HG03571 (cell line): ENCODE measurements around the gene RBSN.

Experiments
- ATAC-seq: cut with Tn5 transposase; IDR thresholded peaks from one replicate; pipeline ENCODE4 v1.9.1; 2021; ENCODE audit not compliant: unreplicated experiment

RBSN gene

GRCh38 chr3:15060029-15060428, 38.9 kb downstream of the RBSN start:
- no peak for ATAC-seq

GRCh38 chr3:15056676-15057404, 42.1 kb downstream of the RBSN start:
- no peak for ATAC-seq

DNA sequence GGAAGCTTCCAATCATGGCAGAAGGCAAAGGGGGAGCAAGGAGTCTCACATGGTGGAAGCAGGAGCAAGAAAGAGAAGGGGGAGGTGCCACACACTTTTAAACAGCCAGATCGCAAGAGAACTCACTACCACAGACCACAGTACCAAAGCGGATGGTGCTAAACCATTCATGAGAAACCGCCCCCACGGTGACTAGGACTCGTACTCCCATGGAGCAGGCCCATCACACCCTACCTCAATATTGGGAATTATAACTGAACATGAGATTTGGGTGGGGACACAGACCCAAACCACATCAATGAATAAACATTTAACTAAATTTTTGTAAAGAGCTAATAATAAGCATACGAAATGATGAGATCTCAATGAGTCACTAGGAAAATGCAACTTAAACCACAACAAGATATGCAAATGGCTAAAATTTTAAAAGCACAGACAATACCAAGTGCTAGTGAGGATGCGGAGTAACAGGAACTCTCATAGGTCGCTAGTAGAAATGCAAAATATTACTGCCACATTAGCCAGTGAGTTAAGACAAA, 43.9 kb downstream of the RBSN start:
- ATAC-seq = peak; percentile 43

DNA sequence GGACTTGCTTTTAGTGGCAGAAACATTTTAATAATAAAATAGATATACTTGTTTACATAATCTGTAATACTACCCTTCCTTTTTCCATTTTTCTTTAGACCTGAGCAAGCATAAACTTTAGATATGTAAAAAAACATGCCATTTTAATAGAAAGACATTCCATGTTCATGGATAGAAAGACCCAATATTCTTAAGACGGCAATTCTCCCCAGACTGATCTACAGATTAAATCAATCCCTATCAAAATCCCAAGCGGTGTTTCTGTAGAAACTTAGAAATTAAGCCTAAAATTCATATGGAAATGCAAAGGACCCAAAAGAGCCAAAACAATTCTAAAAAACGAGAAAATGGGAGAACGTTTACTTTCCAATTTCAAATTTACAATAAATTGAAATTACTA, 45.4 kb downstream of the RBSN start:
- no peak for ATAC-seq

GRCh38 chr3:15052335-15053242, 46.4 kb downstream of the RBSN start:
- no peak for ATAC-seq

DNA sequence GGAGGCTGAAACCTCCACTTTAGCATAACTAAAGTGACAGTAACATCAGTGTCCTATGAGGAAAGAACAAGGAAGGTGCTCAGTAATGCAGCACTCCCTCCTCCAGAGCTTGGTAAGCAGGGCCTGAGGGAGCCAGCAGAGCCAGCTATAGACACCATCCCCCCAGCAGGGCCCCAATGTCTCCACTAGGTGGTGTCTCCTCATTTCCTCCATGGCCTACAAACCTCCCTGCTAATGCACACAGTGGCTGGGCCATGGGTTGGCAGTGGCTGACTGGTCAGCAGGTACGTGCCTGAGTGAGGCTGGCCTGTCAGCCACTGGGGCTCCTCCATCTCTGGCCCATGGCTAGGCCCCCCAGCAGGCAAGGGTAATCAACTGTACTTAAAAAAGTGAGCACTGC, 47.4 kb downstream of the RBSN start:
- peak; percentile 34 for ATAC-seq

DNA sequence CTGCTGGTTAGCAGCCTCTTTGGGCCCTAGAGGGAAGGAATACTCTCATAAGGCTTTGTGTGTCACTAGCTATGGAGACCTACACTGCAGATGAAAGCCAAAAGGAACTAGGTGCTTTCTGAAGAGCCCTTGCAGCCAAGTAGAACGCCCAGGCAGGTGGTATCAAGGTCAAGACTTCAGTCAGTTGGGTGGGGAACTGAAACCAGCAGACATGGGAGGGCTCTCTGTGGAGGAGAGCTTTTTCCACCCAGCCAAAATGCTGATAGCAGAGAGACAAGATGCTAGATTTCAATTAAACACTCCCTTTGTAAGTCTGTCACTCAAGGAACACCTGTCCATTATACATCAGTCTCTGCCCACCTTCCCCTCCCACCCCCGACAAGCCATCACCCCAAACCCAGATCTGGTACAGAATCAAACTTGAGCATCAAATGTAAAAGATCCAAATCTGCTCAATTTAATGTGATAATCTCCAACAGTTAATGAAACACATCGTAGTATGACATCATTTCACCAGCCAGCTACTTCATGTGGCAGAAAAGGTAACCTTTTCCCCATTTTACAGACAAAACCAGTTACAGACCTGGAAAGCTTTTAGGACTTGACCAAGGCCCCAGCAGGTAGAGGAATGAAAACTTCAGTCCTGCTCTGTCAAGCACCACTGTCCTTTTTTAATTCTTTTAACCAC, 48.4 kb downstream of the RBSN start:
- ATAC-seq = peak; percentile 74

GRCh38 chr3:15049584-15049983, 49.4 kb downstream of the RBSN start:
- no peak for ATAC-seq

DNA sequence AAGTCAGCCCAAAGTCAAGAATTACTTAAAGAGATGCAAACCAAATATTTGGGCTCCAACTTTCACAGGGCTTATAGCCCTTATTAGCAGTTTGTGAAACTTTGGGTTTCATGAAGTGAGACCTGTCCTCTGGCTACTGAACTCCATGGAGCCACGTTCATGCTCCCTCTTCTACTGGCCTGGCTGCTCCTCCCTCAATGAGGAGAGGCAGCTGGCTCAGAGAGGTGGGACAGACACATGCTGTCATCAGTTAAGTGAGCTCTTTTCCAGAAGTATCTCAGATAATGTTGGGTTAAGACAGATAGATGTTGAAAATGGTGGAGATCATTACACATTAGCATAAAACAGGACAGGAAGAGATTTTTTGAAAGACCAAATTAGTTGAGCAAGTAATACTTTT, 53.3 kb downstream of the RBSN start:
- ATAC-seq = no peak

DNA sequence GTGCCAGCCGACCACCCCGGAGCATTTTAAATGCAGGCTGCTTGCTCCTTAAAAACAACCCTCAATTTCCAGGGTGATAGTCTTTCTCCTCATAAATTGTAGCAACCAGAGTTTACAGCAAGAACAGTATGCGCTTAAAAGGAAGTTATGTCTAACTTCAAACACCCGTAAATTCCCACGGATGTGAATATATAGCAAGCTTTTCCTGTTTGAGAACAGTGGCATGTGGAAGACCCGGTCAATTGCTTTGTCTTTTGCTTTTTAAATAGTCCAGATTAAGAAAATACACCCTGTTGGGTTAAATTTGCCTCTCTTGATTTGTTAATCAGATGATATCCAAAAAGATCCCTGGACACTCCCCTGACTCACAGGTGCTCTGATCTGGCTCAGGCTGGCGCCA, 54.6 kb downstream of the RBSN start:
- ATAC-seq = no peak

DNA sequence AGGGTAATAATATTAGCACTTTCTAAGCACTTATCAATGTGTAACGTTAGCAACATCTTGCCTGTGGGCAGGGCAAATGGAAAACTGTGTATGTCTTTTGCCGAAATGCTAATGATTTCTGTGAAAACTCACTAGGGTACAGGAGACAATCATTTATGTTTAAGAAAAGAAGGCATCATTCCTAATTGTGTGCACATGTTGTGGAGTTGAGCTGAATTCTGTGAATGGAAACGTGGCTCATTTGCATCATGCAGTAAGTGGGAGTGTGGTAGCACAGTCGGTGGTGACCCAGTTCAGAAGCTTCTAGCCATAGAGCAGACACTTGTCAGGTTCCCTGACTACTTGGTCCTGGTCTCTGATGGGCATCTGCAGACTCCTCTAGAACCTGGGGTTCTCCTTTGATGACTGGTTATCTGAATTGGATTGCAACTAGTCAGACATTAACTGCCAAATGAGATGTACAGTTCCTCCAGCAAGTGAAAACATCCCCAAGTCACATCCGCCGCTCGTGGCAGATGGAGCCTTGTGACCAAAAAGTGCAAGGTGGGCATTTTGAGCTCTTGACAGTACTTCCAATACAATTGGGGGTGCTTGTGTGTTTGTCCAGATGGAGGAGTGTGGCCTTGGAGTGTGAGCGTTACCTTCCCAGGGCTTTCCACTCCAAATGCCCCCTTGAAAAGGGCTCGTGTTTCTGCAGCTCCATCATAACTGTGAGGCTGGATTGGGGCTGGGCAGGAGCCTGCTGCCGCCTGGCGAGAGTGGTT, 55.4 kb downstream of the RBSN start:
- no peak for ATAC-seq

GRCh38 chr3:15042936-15043335, 56.0 kb downstream of the RBSN start:
- ATAC-seq = no peak

GRCh38 chr3:15041950-15042349, 57.0 kb downstream of the RBSN start:
- no peak for ATAC-seq

DNA sequence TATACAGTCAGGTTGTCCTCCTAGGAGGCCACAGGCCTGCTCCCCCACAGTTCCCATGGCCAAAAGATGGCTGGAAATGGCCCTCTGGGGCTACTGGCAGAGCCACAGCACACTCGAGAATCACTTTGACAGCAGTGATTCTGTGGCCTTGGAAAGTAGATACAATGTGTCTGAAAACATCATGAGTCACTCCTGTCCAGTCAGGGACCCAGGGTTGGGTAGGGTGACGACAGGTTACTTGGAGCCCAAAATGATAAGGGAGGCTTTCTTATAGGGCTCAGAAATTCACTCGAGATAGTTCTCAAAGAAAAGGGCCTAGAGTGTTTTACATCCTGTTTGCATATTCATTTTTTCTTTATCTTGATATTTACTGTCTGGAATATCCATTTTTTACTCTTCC, 58.1 kb downstream of the RBSN start:
- ATAC-seq = no peak

GRCh38 chr3:15038306-15038705, 60.6 kb downstream of the RBSN start:
- no peak for ATAC-seq

DNA sequence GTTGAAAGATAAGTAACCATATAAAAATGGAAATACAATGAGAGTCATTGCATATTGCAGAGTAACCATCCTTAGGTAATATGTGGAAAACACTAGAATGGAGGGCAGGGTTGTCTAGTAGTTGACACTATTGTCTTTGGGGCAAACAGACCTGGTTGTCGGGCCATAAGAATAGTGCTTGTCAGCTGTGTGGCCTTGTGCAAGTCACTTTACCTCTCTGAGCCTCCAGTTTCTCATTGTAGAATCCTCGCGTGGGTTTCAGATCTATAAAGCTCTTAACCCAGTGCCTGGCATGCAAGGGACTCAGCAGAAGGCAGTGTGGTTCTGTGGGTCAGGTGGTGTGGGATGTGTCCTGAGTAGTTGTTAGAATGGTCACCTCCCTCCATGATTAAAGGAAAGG, 65.8 kb downstream of the RBSN start:
- no peak for ATAC-seq

DNA sequence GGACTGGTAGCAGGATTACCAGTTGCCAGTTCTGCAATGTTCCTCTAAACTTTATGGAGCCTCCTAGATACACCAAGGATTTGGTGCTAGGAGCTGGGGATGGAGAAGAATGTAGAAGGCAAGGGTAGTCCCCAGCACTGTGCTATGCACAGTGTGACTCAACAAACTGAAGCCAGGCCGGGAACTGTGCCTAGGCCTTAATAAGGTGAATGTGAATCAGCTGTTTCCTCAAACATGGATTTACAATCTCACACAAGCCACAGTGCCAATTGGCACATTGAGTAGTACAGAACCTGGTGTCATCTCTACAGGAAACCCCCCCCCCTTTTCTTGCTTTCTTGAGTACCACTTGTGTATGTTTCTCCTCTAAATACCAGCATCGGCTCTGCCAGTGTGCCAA, 66.3 kb downstream of the RBSN start:
- no peak for ATAC-seq

GRCh38 chr3:15029625-15030024, 69.3 kb downstream of the RBSN start:
- ATAC-seq = no peak

DNA sequence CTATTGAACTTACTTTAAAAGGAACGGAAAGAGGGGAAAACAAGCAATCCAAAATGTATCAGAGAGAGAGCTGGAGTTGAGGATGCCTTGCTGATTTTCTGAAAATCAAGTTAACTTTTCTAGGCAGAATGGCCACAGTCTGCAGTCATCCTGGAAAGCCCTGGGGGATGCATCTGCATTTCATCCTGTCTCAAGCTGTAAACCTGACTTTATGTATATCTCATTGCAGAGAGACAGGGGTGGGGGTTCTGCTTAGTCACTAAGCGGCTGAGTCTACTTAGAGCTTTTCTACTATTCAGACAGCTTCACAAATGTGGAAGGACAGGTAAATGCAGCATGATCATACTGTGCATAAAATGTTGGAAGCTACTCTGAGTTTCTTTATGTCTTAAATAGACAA, 75.2 kb downstream of the RBSN start:
- no peak for ATAC-seq

DNA sequence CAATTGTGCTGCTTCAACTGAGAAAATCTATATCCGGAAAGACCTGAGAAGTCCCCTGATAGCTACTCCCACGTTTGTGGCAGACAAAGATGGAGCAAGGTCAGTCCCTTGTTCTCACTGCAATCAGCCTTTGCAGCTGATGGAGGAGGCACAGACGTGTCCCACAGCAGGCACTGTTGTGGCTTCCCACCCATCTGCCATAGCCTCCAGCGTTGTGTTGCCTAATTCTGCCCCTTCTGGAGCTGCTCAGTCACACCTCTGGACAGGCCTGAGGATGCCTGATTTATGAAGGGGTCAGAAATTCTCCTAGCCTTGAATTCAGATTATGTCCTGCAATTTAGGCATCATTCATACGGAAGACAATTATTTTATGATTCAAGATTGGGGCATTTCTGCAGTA, 75.7 kb downstream of the RBSN start:
- no peak for ATAC-seq
